Ramos (cell line): ENCODE measurements around the gene PITPNC1.
"Not testable (repeated sequence)": the region's sequence is repeated elsewhere in the genome, so short reads cannot be mapped to it uniquely, and the experiment has no call there.

ENCODE experiments used
- in situ Hi-C: fragments of 300-500 bp; cut with MboI; formaldehyde crosslinking; loops from one replicate; pipeline ENCODE4 v1.14.3; 2022; ENCODE audit warnings: low sequenced_read_pairs; ENCODE audit not compliant: unreplicated experiment

Gene PITPNC1

DNA sequence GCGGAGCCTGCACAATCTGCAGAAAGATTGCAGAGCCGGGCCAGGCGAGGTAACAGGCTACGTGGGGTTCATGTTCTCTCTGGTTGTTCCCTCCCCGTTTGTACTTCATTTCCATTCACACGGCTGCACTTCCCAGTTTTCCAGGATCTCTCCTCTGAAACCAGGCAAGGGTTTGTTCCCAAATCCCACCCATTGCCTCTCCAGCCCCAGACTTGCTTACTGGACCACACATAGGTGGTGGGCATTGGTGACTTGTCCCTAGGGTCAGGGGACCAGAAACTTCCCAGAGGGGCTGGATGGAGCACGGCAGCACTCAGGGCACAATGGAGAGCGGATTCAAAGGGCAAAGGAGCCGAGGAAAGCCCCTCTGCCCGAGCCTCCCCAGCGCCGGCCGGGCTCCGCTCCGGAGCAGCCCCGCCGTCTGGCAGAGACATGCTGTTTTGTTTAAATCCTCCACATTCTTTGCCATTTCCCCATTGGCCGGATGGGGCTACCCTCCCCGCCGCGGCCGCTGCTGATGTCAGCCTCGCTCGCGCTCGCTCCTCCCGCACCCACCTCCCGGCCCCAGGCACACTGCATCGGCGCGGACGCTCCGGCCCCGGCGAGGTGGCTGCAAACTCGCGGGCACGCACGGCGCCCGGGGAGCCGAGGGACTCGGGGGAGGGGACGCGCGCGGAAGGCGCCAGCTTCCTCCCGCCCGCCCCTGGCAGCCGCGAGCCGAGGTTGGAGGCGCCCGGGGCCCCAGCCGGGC, at the start of gene PITPNC1:
TSS of gene PITPNC1 (plus strand) at position 545 of the 751 bp plus-strand sequence.
- in situ Hi-C loops = loop anchor here (5.0 kb wide), 1 partner anchor 310 kb away; no protein-coding TSS in a partner anchor

DNA sequence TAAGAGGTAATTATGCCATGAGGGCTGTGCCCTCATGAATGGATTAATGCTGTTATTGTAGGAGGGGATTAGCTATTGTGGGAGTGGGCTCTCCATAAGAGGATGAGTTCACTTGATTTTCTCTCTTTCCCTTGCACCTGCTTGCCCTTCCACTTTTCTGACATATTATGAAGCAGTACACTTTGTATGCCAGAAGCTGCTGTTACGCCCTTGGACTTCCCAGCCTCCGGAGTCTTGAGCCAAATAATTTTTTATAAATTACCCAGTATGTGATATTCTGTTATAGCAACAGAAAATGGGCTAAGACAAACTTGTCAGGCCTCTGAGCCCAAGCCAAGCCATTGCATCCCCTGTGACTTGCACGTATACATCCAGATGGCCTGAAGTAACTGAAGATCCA, 49.1 kb upstream of the PITPNC1 start:
- in situ Hi-C loops = no loop called here

DNA sequence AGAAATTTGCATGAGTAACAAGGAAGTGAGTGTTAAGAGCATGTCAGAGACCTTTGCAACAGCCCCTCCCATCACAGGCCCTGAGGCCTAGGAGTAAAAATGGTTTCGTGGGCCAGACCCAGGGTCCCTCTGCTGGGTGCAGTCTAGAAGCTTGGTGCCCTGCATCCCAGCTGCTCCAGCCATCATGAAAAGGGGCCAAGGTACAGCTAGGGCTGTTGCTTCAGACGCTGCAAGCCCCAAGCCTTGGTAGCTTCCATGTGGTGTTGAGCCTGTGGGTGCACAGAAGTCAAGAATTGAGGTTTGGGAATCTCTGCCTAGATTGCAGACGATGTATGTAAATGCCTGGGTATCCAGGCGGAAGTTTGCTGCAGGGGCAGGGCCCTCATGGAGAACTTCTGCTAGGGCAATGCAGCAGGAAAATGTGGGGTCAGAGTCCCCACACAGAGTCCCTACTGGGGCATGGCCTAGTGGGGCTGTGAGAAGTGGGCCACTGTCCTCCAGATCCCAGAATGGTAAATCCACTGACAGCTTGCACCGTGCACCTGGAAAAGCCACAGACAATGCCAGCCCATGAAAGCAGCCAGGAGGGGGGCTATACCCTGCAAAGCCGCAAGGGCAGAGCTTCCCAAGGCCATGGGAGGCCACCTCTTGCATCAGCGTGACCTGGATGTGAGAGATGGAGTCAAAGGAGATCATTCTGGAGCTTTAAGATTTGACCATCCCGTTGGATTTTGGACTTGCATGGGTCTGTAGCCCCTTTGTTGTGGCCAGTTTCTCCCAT, 45.5 kb upstream of the PITPNC1 start:
- in situ Hi-C loops = not testable (repeated sequence)

DNA sequence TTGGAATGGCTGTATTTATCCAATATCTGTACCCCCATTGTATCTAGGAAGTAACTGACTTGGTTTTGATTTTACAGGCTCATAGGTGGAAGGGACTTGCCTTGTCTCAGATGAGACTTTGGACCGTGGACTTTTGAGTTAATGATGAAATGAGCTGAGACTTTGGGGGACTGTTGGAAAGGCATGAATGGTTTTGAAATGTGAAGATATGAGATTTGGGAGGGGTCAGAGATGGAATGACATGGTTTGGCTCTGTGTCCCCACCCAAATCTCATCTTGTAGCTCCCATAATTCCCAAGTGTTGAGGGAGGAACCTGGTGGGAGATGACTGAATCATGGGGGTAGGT, 44.9 kb upstream of the PITPNC1 start:
- in situ Hi-C loops = not testable (repeated sequence)

DNA sequence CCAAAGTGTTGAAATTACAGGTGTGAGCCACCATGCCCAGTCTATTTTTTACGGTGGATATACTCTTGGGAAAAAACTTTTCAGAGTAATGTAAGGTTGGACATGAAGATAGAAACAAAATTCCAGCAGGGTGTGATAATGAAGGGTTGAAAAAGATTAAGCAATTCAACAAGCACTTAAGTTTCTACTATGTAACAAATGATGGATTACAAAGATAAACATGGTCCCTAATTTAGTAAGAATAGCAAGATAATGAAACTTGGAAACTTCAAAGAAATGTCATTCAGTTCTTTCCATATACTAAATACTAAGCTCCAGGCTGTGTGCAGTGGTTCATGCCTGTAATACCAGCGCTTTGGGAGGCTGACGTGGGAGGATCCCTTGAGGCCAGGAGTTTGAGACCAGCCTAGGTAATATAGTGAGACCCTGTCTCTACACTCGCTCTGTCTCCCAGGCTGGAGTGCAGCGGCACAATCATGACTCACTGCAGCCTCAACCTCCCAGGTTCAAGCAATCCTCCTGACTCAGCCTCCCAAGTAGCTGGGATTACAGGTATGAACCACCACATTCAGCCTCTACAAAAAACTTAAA, 41.7 kb upstream of the PITPNC1 start:
- in situ Hi-C loops = no loop called here

DNA sequence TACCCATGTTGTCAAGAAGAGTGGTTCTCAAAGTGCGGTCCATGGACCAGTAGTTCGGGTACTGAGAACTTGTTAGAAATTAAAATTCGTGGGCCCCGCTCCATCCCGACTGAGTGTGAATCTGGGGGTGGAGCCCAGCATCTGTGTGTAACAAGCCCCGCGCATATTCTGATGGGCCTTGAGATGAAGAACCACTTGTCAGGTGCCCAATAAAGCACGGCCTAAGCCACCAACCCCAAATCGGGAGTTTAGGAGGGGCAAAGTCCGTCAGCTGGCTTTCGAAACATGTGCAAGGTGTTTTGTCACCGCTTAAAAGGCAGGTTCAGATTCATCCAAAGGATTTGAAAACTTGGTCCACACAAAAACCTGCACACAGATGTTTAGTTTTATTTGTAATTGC, 40.2 kb upstream of the PITPNC1 start:
- in situ Hi-C loops = no loop called here

DNA sequence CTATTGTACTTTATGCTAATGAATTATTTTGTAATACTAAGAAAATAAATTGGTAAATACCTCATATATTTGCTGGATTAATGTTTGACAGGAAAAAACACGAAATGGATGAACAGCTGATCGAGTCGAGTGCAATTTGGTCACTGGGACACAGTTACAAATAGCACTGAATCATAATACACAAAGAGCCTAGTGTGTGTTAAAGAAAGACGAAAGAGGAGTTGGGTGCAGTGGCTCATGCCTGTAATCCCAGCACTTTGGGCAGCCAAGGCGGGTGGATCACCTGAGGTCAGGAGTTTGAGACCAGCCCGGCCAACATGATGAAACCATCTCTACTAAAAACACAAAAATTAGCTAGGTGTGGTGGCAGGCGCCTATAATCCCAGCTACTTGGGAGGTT, 38.7 kb upstream of the PITPNC1 start:
- in situ Hi-C loops = not testable (repeated sequence)

DNA sequence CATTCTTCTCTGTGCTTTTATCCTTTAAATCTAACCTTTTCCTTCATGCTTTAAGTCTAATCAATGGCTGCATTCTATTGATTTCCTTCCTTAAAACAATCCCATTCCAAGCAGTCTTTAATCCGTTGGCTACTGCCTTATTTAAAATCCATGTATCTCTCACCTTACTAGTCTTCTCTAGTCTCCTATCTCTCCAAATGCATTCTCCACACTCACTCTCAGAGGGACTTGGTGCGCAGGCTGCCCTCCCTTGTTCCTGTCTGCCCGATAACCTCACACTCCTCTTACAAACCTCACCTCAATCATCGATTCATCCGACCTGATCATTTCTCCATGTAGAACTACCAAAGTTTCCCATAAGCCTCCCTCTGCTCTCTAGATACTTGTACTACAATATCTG, 33.8 kb upstream of the PITPNC1 start:
- in situ Hi-C loops = no loop called here

DNA sequence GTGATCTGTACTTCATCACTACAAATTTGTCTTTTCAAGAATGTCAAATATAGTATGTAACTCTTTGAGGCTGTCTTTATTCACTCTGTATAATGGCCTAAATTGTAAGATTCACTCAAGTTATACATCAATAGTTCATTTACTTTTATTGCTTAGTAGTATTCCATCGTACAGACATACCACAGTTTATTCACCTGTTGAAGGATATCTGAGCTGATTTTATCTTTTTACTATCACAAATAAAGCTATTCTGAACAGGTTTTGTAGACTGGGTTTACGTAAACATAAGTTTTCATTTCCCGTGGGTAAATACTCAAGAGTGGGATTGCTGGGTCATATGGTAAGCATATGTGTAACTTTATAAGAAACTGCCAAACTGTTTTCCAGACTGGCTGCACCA, 29.3 kb upstream of the PITPNC1 start:
- in situ Hi-C loops = no loop called here

DNA sequence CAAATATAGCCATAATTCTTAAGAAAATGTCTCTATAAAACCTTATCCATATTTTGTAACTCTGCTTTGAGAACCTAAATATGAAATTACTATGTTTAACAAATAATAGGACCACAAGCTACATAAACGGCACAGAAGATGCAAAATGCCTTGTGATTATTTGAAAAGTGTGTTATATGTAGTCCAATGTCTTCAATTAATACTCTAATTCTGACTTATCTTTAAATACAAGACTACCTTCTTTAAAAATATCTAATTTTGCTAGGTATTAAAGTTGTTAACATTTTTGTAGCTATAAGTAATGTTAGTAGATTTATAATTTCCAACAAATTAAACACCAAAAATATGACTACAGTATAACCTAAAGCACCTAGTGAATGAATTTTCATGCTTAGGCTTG, 27.7 kb upstream of the PITPNC1 start:
- in situ Hi-C loops = no loop called here

DNA sequence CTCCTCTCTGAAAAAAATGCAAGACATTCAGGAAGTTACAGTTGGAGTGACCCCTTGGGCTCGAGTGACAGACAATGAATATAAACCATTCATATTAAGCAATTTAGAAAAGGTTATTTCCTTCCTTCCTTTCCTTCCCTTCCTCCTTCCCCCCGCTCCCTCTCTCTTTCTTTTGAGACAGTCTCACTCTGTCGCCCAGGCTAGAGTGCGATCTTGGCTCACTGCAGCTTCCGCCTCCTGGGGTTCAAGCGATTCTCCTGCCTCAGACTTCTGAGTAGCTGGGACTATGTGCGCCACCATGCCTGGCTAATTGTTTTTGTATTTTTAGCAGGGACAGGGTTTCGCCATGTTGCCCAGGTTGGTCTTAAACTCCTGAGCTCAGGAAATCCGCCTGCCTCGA, 23.9 kb upstream of the PITPNC1 start:
- in situ Hi-C loops = loop anchor here (25.0 kb wide), 1 partner anchor 1134 kb away; no protein-coding TSS in a partner anchor

DNA sequence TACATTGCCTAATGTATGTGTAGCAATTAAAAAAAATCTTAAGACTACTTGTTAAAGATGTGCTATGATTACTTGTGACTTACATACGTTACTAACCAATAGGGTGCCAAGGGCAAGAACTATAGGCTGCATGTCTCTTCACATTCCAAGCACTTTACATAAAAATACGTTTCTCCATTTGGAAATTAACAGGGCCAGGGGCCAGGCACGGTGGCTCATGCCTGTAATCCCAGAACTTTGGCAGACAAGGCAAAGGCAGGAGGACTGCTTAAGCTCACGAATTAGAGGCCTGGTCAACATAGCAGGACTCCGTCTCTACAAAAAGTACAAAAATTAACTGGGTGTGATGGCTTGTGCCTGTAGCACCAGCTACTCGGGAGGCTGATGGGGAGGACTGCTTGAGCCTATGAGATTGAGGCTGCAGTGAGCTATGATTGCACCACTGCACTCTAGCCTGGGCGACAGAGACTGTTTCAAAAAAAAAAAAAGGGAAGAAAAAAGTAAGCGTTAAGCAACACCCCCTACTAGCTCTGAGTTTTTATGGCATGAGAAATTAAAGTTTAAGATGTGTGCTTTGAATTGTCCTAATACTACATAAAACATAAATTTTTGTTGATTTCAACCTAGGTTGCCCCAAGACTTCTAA, 23.0 kb upstream of the PITPNC1 start:
- in situ Hi-C loops = loop anchor here (25.0 kb wide), 1 partner anchor 1133 kb away; no protein-coding TSS in a partner anchor

DNA sequence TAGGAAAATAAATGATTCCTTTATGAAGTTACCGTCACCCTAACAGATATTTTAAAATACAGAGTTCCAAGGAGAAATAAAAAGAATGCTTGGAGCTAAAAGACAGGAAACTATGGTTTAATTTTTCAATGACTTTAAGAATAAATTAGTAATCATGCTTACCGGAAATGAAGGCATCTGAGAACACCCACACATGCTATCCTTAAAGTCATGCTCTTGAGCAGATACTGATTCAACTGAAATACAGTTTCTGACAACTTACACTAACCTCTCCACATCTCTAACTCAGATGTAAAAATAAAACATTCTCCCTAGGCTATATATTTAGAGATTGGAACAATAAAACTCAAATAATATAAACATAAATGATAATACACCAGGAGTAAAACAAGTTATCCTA, 18.5 kb upstream of the PITPNC1 start:
- in situ Hi-C loops = loop anchor here (25.0 kb wide), 1 partner anchor 1129 kb away; no protein-coding TSS in a partner anchor

DNA sequence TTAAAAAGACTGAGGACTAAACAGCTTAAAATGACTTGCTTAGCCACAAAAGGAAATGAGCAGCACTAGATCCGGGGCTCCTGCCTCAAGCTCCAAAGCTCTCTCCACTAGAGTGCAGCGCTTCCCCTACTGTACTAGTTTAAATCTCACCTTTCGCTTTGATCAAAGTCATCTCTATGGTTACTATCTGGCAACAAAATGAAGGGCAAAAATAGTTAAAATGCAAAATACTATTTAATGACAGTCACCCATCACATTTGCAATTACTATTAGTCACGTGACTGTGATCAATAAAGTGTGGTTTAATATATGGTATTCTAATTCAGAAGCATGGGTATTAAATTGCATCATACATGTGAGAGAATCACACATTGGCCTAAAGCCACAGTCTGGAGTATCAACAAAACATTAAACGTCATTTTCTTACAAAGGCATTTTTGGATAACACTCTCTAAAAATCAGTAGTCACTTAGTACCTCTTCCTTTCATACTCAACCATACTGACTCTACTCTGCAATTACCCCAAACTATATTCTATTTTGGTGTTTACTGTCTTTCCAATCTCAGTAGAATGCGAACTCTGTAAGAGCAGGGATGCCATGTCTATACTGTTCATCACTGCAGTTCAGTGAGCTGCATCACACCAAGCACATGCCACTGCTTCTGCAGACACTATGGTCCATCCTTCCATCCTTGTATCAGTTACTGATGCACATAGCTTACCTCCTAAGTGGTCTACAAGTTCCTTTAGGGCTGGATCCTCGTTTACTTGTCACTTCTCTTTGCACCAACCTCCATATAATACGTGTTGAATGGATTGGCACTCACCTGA, 16.9 kb upstream of the PITPNC1 start:
- in situ Hi-C loops = loop anchor here (25.0 kb wide), 1 partner anchor 1127 kb away; no protein-coding TSS in a partner anchor

DNA sequence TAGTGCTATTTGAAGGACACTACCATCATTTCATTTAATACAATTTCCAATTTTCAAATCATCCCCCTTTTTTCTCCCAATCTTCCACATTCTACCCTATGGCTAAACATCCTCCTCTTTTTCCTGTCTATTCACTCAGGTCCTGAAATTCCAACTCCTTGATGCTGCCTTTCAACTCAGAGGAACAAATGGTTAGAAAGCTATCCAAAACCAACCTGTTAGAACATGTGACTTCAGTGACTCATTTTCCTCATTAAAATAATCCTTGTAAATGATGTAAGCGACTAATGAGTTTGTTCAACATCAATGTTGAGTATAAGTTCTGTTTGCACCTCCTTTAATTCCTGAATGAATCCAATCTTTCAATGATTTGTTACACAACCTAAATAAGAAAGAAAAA, 16.2 kb upstream of the PITPNC1 start:
- in situ Hi-C loops = loop anchor here (25.0 kb wide), 1 partner anchor 1126 kb away; no protein-coding TSS in a partner anchor

DNA sequence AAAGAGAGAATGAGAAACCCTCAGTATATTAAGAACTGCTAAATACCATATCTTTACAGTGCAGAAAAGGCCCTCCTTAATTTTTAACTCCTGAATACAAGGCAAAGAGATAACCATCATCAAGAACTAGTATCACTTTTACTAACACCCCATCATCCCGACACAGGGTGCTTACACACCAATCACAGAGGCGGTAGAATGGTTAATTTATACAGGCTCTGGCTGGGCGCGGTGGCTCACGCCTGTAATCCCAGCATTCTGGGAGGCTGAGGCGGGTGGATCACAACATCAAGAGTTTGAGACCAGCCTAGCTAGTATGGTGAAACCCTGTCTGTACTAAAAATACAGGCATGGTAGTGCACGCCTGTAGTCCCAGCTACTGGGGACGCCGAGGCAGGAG, 14.9 kb upstream of the PITPNC1 start:
- in situ Hi-C loops = loop anchor here (25.0 kb wide), 1 partner anchor 1125 kb away; no protein-coding TSS in a partner anchor

DNA sequence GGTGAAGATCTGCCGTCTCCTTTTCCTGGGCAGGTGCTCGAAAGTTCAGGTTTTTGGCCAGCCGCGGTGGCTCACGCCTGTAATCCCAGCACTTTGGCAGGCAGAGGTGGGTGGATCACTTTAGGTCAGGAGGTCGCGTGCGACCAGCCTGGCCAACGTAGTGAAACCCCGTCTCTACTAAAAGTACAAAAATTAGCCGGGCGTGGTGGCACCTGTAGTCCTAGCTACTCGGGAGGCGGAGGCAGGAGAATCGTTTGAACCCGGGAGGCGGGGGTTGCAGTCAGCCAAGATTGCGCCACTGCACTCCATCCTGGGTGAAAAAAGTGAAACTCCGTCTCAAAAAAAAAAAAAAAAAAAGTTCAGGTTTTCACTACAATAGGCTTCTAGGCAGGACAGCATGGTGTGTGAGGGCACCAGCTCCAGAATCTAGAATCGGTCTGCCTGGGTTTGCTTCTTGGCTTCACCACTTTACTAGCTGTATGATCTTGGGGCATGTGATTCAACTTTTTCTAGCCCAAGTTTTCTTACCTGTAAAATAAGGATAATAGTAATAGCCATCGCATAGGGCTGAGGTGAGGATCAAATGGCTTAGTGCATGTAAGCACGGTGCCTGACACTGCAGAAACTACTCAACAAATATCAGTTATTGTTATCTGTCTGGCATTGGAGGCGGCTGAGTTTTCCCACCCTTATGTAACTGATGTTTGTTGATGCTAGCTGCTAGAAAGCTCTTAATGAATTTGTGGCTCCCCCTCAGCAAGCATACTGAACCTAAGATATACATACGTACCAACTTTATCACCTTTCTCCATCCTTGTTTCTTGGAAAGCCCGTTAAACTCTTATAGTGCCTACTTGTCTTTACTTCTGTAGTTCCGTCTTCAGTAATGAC, 12.0 kb upstream of the PITPNC1 start:
- in situ Hi-C loops = loop anchor here (25.0 kb wide), 1 partner anchor 1122 kb away; no protein-coding TSS in a partner anchor

DNA sequence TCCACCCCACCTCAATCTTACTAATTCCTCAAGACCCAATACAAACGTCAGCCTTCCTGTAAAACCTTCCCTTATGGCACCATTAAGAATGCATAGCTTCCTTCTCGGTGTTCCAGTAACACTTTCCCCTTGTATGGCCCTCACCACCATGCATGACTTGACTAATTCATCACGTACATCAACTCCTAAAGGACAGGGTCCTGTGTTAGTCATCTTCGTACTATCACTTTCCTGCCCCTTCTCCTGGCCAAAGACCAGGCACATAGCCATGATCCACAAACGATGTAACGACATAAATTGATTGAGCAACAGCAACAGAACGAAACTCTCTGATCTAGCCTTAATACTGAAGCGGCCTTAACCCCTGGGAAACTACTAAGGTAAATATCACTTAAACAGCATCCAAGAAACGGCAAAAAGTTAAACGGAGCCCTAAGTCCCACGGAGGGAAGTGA, 11.3 kb upstream of the PITPNC1 start:
- in situ Hi-C loops = loop anchor here (25.0 kb wide), 1 partner anchor 1122 kb away; no protein-coding TSS in a partner anchor
